HUES64 (cell line): ENCODE results near the gene PDE4D.
"Not testable (repeated sequence)": the region's sequence is repeated elsewhere in the genome, so short reads cannot be mapped to it uniquely, and the experiment has no call there.

Experiments used
- H3K27ac ChIP-seq: 2 replicates; pipeline ENCODE4 v1.7.0; 2013; ENCODE audit warnings: low read depth, low read length, inconsistent platforms
- H3K27me3 ChIP-seq: 2 replicates; pipeline ENCODE4 v1.6.1; 2013; ENCODE audit warnings: mild to moderate bottlenecking, low read length; ENCODE audit not compliant: insufficient read depth
- H3K36me3 ChIP-seq: 2 replicates; pipeline ENCODE4 v1.6.1; 2013; ENCODE audit warnings: mild to moderate bottlenecking, low read length; ENCODE audit not compliant: insufficient read depth
- H3K4me1 ChIP-seq: 2 replicates; pipeline ENCODE4 v1.6.1; 2013; ENCODE audit warnings: mild to moderate bottlenecking, low read length, moderate library complexity; ENCODE audit not compliant: insufficient read depth
- H3K4me3 ChIP-seq: 2 replicates; pipeline ENCODE4 v1.5.1; 2013; ENCODE audit warnings: mild to moderate bottlenecking, low read length, moderate library complexity
- H3K9ac ChIP-seq: 2 replicates; pipeline ENCODE4 v1.6.1; 2013; ENCODE audit warnings: mild to moderate bottlenecking, low read depth, low read length
- H3K9me3 ChIP-seq: 2 replicates; pipeline ENCODE4 v1.6.1; 2013; ENCODE audit warnings: low read depth, low read length; ENCODE audit not compliant: insufficient read depth
- WGBS: fragments of 150-250, 120-280 bp; methylation state at CpG from one replicate; pipeline ENCODE4 v1.1.7; 2013; ENCODE audit warnings: missing lambda C conversion rate; 5-methylcytosine and 5-hydroxymethylcytosine counted together

Gene PDE4D

DNA sequence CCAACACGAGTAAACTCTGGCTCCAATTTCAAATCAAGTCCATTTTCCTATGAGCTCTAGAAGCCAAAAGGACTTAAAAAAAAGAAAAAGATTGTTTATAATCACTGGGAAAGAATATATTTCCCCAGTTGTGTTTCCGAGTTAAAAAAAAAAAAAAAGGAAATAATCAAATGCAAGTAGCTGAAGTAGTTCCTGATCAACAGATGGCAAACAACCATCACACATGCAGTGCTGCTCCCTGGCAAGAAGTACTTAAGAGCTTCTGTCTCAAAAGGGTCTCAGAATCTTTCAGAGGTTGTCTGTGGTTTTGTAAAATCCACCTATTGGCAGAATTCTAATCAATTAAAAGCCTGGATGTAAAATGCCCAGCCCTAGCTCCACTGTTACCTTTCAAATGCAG, 922.8 kb downstream of the PDE4D start:
- Histone ChIP-seq H3K9ac (no peak overlapping the region), H3K36me3 (peaks cover 12% of the 10 kb centered on the region; the same call in 1 of the 2 replicates), H3K4me3 (no peak overlapping the region), H3K9me3 (no peaks in the 10 kb centered on the region), H3K27ac (no peak overlapping the region), H3K27me3 (no peaks in the 10 kb centered on the region), H3K4me1 (peaks cover 17% of the 10 kb centered on the region)
- 100% methylated on average over 1 of the region's 2 CpGs for WGBS

DNA sequence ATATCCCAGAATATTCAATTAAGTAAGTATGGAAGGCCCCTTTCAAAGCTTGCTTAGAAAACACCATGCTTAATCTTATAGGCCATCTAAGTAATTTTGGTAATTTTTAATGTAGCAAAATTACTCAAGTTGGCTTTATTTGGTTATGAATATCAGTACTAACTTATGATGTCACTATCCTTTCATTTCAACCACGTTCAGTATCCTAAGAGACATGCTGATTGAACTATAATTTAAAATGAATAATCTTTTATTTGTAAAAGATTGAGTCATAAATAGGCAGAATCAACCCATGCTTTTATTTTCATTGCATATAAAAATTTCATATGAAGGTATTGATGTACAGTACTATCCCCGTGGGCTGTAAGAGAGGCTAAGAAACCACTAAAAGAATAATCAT, 923.7 kb downstream of the PDE4D start:
- peaks cover 17% of the 10 kb centered on the region for H3K4me1 ChIP-seq
- H3K4me3 ChIP-seq = no peak overlapping the region
- no peak overlapping the region for H3K9ac ChIP-seq
- no peak overlapping the region for H3K27ac ChIP-seq
- H3K36me3 ChIP-seq = peaks cover 9% of the 10 kb centered on the region; the same call in 1 of the 2 replicates
- H3K9me3 ChIP-seq = no peaks in the 10 kb centered on the region
- WGBS = no CpG with 5 or more reads among the region's 2 CpGs
- no peaks in the 10 kb centered on the region for H3K27me3 ChIP-seq

DNA sequence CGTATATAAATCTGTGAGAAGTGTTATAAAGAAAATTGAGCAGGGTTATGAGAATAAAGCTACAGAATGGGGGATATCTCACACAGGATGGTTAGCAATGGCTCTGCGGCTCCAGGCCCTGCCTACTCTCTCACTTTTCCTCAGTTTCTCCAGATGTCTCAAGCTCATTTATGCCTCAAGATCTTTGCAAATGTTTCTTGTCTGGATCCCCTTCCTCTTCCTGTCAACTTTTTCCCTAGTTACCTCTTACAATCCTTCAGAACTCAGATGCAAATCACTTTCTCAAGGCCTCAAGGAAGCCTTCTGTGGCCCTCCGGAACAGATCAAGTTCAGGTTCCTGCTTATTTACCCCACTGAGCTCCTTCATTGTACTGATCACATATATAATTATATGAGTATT, 924.3 kb downstream of the PDE4D start:
- H3K4me1 ChIP-seq = peaks cover 17% of the 10 kb centered on the region
- H3K27me3 ChIP-seq = no peaks in the 10 kb centered on the region
- H3K9ac ChIP-seq = no peak overlapping the region
- 85% methylated on average over 3 of the region's 3 CpGs for WGBS
- H3K9me3 ChIP-seq = no peaks in the 10 kb centered on the region
- H3K4me3 ChIP-seq = no peak overlapping the region
- H3K36me3 ChIP-seq = peaks cover 3% of the 10 kb centered on the region; the same call in 1 of the 2 replicates
- H3K27ac ChIP-seq = no peak overlapping the region

GRCh38 chr5:58968350-58968749, 925.2 kb downstream of the PDE4D start:
- Histone ChIP-seq H3K36me3 (no peaks in the 10 kb centered on the region), H3K27ac (no peak overlapping the region), H3K27me3 (no peaks in the 10 kb centered on the region), H3K9ac (no peak overlapping the region), H3K4me1 (peaks cover 17% of the 10 kb centered on the region), H3K4me3 (no peak overlapping the region), H3K9me3 (no peaks in the 10 kb centered on the region)
- WGBS = 99% methylated on average over 3 of the region's 3 CpGs

DNA sequence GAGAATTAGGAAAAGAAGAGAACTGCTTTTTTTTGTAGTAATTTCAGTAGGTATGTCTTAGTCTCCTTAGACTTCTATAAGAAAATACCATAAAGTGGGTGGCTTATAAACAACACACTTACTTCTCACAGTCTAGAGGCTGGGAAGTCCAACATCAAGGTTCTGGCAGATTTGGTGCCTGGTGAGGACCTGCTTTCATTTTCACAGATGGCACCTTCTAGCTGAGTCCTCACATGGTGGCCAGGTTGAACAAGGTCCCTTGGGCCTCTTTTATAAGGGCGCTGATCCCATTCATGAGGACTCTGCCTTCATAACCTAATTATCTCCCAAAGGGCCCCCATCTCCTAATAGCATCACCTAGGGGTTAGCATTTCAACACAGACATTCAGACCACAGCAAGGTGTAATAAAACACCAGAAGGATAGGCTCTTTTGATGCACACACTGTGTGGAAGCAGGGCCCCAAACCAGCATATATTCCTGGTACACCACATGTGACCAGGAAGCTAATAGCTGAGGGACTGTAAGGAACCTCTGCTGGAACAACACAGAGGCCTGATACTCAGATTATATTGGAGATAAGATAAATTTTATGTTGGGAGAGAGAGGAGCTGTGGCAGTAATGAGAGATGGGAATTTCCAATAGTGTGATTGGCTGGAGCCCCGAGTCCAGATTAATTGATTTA, 925.8 kb downstream of the PDE4D start:
- Histone ChIP-seq H3K4me1 (peaks cover 17% of the 10 kb centered on the region), H3K4me3 (no peak overlapping the region), H3K27me3 (no peaks in the 10 kb centered on the region), H3K27ac (no peak overlapping the region), H3K9ac (no peak overlapping the region), H3K9me3 (no peaks in the 10 kb centered on the region), H3K36me3 (no peaks in the 10 kb centered on the region)
- 89% methylated on average over 2 of the region's 2 CpGs for WGBS

DNA sequence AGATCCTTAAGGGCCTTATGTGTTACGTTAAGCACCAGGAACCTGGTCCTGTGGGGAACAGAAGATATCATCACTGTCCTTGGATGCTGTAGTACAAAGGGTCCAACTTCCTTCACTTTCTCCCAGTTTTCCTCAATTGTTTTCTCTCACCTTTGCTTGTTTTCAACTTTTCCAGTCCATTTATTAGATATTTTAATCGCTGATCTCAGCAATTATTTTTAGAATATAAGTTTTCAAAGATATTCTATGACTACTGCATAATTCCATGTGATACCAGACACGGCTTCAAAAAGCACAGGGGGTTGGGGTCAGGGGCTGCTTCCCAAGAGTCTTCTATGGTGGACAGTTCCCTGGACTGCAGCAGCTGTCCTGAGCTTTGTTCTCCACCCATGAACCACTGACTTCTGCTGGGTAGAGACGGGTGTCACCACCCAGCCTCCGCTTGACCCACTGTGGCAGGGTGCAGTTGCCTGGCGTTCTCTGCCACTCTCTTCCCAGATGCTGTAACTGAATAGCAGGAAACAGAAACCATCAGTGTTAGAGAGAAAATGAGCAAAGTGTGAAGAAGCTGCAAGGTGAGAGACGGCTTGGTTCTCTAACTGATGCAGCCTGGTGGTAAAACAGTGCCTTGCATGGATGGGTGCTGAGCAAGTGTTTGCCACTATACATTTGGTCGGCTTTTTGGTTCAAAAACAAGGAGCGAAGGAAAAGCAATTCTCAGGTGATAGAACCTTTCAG, 927.7 kb downstream of the PDE4D start:
- Histone ChIP-seq H3K4me3 (no peak overlapping the region), H3K36me3 (no peaks in the 10 kb centered on the region), H3K9me3 (no peaks in the 10 kb centered on the region), H3K27me3 (no peaks in the 10 kb centered on the region), H3K9ac (no peak overlapping the region), H3K27ac (no peak overlapping the region), H3K4me1 (peaks cover 15% of the 10 kb centered on the region)
- 89% methylated on average over 8 of the region's 9 CpGs for WGBS

DNA sequence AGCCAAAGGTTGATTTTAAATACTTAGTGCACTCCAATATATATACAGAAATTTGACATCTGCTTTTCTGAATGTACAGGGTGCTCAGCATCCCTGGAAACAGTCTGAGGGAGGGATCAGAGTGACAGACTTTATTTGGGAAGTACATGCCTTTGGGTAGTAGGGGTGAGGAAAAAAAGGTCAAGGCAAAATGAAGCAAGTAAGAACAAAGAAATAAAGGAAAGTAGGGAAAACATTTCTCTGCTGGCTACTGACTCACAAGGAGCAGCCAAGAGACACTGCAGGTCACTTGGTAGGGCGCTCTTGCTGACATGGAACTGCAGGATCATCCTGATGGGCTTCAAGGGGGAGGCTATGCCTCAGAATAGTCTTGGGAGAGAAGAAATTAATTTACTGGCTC, 929.7 kb downstream of the PDE4D start:
- H3K9ac ChIP-seq = no peak overlapping the region
- H3K4me3 ChIP-seq = no peak overlapping the region
- H3K27me3 ChIP-seq = no peaks in the 10 kb centered on the region
- 95% methylated on average over 1 of the region's 1 CpG for WGBS
- H3K4me1 ChIP-seq = no peaks in the 10 kb centered on the region
- no peaks in the 10 kb centered on the region for H3K36me3 ChIP-seq
- no peak overlapping the region for H3K27ac ChIP-seq
- H3K9me3 ChIP-seq = no peaks in the 10 kb centered on the region

- Histone ChIP-seq H3K9ac (no peak overlapping the region), H3K36me3 (no peaks in the 10 kb centered on the region), H3K4me1 (no peaks in the 10 kb centered on the region), H3K9me3 (no peaks in the 10 kb centered on the region), H3K4me3 (no peak overlapping the region), H3K27me3 (no peaks in the 10 kb centered on the region), H3K27ac (no peak overlapping the region)
- WGBS = 90% methylated on average over 4 of the region's 4 CpGs
Measured at GRCh38 chr5:58963361-58963760, 930.2 kb downstream of the PDE4D start.

GRCh38 chr5:58961631-58962280, 931.8 kb downstream of the PDE4D start:
- H3K27ac ChIP-seq = no peak overlapping the region
- no peak overlapping the region for H3K4me3 ChIP-seq
- no peaks in the 10 kb centered on the region for H3K36me3 ChIP-seq
- no peaks in the 10 kb centered on the region for H3K27me3 ChIP-seq
- no peaks in the 10 kb centered on the region for H3K9me3 ChIP-seq
- H3K4me1 ChIP-seq = no peaks in the 10 kb centered on the region
- WGBS = 95% methylated on average over 3 of the region's 3 CpGs
- H3K9ac ChIP-seq = no peak overlapping the region

- Histone ChIP-seq H3K4me3 (no peak overlapping the region), H3K4me1 (no peaks in the 10 kb centered on the region), H3K9me3 (no peaks in the 10 kb centered on the region), H3K27ac (no peak overlapping the region), H3K27me3 (no peaks in the 10 kb centered on the region), H3K9ac (no peak overlapping the region), H3K36me3 (no peaks in the 10 kb centered on the region)
- WGBS = 54% methylated on average over 3 of the region's 3 CpGs
Measured at GRCh38 chr5:58958701-58959100, 934.8 kb downstream of the PDE4D start.

GRCh38 chr5:58953218-58953617, 940.3 kb downstream of the PDE4D start:
- H3K4me3 ChIP-seq, H3K9me3 ChIP-seq, H3K27ac ChIP-seq, H3K36me3 ChIP-seq, H3K9ac ChIP-seq, H3K27me3 ChIP-seq, H3K4me1 ChIP-seq: not testable (repeated sequence)
- WGBS = 83% methylated on average over 2 of the region's 2 CpGs
